HG03135 (cell line): ENCODE results near the gene CEND1.
A peak's percentile ranks its signal among the peaks of the same experiment; 100 is the strongest.

Experiments
- ATAC-seq: cut with Tn5 transposase; IDR thresholded peaks from one replicate; pipeline ENCODE4 v1.9.1; 2021; ENCODE audit warnings: mild to moderate bottlenecking, moderate library complexity; ENCODE audit not compliant: unreplicated experiment

The CEND1 gene

DNA sequence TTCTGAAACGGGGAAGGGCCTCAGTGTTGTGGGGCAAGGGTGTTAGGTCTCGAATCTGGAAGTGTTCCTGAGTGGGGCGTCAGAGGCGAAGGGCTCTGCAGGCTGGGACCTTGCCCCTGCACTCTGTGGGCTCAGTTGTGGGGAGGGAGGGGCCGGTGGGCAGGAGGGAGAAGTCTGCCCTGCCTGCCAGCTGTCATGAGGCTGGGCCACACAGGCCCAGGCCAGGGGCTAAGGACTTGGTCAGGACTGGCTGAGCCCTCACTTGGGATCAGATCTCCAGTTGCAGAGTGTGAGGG lies 38.0 kb upstream of the CEND1 start, which contains the start of gene CRACR2B:
CRACR2B (plus strand) TSS at position 23 of the 296 bp plus-strand sequence. CDS start 689 bp downstream, outside the sequence.
- no peak for ATAC-seq

DNA sequence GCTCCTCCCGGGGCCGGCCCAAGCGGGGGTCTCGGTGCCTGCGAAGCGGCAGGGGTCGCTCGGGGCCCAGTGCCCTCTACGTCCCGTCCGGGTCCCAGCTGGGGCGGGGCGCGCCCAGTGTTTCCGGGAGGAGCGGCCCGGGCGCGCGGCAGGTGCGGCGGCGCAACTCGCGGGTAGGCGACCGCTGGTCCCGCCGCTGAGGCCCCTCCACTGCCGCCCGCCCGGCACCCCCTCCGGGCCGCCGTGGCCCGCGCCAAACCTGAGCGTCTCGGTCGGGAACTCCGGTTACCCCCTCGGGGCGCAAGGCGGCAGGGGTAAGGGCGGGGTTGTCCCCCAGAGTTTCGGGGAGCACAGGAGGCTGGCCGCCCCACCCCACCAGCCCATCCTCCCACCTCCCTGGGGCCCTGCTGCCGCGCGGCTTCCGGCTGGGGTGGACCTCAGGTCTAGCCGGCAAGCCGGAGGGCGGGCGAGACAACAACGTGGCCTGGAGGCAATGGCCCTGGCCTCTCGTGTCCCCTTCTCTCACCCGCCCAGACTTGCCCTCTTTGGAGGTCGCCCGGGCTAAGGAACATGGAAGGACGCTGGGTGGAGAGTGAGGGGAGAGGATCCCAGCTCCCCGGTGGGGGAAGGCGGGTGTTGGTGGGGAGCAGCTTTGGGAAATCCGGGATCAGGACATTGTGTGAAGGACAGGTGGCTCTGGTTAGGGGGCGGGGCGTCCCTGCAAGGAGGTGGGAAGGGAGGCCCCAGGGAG lies 37.4 kb upstream of the CEND1 start:
- ATAC-seq = peak; percentile 39

DNA sequence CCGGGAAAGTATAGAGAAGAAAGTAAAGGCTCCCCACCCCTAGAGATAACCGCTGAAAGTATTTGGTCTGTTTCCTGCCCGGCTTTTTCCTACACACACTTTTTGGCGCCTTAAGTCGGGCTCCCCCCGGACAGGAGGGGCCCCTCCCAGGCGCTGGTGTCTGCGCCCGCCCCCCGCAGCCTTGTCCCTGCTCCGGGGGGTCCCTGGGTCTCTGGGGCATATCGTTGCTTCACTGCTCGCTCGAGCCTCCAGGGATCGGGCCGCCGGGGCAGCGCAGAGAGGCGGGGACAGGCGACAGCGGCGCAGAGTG lies 36.9 kb upstream of the CEND1 start:
- ATAC-seq = peak; percentile 3

DNA sequence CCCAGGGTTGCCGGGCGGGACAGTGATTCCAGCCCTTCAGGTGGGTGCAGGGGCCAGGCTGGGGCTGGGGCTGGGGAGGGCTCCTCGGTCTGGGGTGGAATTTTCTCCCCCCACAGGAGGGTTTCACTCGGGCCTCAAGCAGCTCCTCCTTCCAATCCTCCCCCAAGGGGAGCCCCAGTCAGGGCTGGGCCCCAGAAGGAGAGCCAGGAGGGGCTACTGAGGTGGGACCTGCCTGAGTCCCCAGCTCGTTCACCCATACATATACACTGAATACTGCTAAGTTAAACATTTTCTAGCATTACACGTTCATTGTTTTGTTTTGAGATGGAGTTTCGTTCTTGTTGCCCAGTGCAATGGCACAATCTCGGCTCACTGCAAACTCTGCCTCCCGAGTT lies 36.3 kb upstream of the CEND1 start:
- no peak for ATAC-seq

DNA sequence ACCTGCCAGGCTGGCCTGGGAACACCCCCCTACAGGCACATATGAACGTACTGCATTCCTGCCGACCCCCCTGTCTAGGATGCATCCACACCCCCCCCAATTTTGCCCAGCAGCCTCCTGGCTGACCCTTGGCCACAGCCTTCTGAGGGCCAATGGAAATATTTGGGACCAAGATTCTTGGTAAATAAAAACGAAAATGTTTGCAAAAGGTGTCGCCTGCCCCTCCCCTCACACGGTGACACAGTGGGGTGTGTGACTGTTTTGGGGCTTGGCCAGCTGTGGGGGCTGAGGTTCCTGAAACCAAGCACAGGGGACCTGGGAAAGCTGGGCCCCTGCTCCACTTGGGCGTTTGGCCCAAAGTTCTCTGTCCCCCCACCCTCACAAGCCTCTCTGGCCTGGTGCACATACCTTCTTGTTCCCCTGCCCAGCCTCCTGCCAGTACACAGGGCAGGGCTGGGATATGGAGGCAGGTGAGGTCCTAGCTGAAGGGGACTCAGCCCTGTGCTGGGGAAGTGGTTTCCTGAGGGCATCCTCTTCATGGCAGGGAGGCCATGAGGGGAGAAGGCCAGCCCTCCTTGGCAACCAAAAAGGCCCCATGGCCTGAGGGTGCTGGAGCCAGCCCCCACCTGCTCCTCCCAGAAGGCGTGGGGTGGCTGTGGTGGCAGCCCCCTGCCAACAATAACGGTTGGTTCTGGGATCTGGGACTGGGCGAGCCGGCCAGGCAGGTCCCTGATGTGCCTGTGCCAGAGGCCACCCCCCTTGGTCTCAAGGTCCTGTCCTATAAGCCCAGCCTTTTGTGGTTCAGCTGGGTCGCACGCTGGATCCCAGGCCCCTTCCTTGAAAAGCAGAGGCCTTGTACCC lies 35.7 kb upstream of the CEND1 start:
- ATAC-seq = no peak

DNA sequence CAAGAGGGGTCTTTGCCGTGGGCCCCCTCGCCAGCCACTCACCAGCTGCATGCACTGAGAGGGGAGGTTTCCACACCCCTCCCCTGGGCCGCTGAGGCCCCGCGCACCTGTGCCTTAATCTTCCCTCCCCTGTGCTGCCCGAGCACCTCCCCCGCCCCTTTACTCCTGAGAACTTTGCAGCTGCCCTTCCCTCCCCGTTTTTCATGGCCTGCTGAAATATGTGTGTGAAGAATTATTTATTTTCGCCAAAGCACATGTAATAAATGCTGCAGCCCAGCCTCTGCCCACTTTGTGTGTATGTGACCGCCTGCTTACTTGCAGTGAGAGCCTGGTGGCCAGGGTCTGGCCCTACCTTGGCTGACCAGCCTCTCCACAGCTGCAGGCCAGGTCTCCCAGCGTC lies 35.1 kb upstream of the CEND1 start:
- no peak for ATAC-seq

DNA sequence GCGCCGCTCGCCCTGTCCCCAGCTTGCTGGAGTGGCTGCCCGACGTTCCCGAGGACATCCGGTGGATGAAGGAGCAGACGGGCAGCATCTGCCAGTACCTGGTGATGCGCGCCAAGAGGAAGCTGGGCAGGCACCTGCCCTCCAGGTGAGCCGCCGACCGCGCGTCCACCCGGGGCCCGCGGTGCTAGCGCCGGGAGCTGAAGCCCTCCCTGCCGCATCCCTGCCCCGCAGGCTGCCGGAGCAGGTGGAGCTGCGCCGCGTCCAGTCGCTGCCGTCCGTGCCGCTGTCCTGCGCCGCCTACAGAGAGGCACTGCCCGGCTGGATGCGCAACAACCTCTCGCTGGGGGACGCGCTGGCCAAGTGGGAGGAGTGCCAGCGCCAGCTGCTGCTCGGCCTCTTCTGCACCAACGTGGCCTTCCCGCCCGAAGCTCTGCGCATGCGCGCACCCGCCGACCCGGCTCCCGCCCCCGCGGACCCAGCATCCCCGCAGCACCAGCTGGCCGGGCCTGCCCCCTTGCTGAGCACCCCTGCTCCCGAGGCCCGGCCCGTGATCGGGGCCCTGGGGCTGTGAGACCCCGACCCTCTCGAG lies 34.5 kb upstream of the CEND1 start:
- ATAC-seq = no peak

DNA sequence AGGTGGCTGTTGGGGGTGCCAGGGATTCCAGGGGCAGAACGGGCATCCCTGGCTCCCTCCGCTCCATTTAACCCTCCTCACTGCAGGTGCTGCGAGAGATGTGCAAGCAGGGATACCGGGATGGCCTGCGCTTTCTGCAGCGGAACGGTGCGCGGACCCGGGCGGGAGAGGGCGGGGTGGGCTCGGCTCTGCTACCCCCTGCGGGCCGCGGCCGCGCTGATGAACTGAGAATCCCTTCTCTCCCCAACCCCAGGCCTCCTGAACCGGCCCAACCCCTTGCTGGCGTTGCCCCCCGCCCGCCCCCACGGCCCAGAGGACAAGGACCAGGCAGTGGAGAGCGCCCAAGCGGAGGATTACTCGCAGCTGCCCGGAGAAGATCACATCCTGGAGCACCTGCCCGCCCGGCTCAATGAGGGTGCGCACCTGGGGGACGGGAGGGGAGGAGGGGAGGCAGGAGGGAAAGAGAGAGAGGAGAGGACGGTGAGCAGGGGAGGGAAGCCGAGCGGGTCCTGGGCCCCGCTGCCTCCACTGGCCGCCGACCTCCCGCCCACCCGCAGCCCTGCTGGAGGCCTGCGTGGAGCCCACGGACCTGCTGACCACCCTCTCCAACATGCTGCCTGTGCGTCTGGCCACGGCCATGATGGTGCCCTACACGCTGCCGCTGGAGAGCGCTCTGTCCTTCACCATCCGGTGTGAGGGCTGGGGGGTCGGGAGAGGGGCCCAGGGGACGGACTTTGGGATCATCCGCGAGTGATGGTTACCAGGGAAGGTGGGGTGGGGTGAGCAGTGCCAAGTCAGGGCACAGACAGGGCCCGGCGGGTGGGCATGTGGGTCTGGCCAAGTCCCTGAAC lies 33.8 kb upstream of the CEND1 start:
- no peak for ATAC-seq

DNA sequence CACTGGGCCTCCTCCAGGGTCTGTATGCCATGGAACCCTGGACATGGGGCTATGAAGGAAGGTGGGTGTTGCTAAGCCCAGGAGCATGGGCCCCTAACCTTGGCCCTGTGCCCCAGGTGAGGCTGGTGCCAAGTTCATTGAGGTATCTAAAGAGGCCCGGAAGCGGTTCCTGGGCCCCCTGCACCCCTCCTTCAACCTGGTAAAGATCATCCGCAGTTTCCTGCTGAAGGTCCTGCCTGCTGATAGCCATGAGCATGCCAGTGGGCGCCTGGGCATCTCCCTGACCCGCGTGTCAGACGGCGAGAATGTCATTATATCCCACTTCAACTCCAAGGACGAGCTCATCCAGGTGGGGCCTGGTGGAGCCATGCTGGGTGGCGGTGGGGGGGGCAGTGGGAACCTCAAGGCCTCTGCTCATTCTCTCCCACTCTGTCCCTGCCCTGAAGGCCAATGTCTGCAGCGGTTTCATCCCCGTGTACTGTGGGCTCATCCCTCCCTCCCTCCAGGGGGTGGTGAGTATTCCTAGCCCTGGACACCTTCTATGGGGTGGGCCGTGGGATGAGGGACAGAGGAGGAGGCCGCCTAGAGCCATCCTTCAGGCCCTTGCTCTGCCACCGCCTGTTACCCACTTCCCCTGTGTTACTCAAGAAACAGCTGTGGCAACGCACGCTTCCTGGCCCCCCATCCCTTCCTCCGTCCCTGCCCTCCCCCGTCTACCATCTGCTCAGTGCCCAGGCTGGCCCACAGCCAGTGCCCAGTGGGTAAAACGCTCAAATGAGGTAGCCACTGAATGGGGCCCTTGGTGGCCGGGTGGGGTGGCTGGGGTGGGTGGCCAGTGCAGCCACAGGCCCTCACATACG lies 31.9 kb upstream of the CEND1 start:
- ATAC-seq = no peak

DNA sequence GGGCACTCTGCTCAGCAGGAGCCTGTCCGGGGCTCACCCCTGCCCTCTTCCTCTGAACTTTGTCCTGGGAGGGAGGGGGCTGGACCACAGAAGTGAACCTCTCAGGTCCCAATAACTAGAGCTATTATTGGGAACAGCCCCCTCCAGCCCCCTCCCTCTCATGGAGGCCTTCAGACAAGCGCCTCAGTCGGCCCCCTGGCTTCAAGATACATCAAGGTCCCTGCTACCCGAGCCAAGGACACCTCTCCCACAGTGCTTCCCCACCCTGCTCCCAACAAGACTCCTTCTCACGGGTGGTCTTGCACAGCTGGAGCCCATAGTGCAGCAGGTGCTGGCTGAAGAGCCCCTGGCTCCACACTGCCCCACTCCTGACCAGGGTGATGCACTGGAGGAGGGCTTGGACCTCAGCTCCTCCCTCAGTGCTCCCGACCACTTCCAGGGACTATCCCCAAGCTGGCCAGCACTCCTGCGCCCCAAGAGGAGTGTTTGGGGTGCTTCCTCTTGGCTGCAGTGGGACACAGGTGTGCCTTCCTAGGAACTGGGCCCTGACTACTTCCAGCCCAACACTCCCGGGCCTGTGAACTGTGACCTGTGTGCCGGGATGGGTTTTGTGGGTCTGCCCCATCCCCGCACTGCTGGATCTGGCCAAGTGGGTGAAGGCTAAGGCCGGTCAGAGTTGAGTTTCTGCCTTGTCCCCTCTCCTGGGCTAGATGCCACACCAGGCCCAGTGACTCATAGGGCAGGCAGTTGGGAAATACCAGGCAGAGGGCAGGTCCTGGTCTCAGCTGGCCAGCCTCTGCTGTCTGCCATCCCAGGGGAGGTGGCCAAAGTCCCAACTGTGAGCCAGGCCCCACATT lies 31.0 kb upstream of the CEND1 start:
- ATAC-seq = no peak

DNA sequence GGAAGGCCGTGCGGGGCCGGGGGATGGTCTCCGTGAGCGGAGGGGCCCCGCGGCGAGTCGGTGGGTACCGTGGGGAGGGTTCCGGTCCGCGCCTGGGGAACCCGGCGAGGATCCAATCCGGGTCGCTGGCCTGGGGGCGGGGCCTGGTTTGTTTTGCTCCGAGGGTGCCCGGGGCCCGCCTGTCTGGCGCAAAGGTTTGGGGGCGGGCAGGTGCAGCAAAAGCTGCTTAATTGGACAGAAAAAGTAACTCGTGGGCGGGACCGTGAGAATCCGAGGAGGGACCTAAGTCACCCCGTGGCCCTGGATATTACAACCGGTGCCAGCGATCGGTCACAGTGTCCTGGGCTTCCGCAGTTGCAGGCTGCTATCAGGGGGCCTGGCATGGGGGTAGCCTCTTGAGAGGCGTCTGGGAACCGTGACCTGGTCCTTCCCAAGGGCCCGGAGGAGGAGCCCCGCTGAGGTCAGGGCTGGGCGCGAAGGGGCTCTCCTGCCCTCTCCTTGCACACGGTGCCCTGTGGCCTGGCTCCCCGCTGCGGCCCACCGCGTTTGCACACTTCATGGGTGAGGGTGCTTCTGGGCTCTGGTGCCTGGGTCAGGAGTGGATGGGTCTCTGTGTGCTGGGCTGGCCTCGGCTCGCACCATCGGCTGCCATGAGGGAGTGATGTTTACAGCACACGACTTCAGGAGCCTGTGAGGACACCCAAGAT lies 30.2 kb upstream of the CEND1 start:
- ATAC-seq = peak; percentile 56

DNA sequence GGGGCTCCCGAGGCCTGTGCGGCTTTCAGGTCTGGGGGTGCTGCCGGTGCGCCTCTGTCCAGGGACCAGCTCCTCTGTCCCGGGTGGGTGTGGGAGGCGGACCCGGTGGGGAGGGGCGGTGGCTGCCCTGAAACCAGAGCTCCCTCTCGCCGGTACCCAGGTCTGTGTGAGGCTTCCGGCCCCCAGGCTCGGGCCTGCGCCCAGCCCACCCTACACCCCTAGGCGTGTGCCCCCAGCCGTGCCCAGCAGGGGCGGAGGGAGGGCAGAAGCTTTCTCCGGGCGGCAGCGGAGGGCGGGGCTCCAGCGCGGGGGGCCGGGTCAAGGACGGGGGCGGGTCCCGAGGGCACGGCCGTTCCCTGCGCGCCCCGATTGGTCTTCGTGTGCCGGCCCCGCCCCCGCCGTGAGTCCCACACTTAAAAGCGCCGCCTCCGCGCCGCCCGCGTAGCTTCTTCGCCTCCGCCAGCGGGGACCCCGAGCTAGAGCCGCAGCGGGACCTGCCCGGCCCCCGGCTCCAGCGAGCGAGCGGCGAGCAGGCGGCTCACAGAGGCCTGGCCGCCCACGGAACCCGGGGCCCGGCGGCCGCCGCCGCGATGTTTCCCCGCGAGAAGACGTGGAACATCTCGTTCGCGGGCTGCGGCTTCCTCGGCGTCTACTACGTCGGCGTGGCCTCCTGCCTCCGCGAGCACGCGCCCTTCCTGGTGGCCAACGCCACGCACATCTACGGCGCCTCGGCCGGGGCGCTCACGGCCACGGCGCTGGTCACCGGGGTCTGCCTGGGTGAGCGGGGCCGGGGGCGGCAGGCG lies 29.4 kb upstream of the CEND1 start:
- peak; percentile 63 for ATAC-seq

DNA sequence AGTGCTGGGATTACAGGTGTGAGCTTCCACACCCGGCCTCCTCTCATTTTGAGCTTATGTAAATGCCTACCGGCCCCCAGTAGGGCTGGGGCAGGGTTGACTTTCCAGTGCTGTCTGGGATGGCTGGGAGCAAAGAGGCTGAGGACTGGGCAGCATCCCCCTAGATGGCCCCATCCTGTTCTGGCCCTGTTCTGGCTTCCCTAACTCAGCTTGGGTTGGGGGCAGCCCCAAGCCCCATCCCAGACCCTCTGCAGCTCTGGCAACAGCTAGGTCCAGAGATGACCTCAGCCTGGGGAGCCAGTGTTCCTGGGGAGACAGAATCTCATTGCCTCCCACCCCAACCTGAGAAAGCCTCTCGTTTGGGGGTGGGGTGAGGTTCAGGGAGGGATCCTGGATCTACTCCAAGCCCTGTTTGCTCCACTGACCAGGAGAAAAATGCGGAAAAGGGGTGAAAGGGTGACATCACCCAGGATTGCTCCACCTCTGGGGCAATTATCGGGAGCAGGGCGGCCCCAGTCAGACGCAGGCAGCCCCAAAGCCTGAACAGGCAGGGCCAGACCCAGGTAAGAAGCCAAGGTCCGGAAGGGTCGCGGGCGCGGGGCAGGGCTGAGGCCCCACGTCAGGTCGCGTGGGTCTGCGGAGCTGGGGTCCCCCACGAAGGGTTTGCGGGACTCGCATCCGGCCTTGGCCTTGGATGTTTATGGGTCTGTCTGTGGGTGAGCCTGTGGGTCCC lies 28.7 kb upstream of the CEND1 start, which contains the start of gene PNPLA2:
PNPLA2 (plus strand) TSS at position 519 of the 733 bp plus-strand sequence. CDS start 805 bp downstream, outside the sequence.
- ATAC-seq = peak; percentile 2

DNA sequence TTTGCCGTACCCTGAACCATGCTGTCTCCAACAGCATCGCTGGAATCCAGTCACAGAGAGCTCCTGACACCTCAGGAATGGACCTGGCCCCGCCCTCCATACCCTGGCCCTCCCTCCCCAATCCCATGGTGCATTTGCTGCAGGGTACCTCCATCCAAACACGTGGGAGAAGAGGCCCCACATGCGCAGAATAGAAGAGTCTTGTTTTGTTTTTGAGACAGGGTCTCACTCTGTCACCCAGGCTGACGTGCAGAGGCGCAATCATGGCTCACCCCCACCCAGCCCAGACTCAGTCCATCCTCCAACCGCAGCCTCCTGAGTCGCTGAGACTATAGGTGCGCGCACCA lies 26.5 kb upstream of the CEND1 start:
- no peak for ATAC-seq

DNA sequence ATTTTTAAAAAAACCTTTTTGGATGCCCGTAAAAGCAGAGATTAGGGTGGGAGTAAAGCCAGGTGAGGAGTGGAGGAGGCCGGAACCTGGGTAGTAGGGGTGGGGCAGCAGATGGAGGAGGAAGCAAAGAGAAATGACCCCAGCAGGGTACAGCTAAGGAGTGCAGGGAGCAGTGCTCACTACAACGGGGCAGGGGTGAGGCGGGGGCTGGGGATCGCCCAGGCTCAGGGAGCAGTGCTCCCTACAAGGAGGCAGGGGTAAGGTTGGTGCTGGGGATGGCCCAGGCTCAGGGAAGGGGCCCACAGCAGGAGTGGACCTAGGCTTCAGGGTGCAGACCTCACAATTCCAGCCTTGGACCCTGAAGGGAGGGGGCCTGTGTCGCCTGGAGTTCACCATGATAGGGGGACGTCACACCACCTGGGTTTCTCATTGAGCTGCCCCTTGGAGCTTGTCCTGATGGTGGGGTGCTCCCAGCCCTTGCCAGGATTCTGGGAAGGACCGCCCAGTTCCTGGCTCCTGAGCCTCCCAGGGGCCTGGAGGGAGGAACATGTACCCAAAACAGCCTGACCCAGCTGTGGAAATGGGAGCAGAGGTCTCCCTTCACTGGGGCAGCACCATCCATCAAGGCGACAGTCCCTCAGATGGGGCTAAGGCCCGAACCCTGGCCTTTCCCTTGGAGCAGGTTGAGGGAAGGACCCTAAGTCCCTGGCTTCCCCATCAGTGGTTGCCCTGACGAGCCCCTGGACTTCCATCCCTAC lies 26.0 kb upstream of the CEND1 start:
- ATAC-seq = no peak

DNA sequence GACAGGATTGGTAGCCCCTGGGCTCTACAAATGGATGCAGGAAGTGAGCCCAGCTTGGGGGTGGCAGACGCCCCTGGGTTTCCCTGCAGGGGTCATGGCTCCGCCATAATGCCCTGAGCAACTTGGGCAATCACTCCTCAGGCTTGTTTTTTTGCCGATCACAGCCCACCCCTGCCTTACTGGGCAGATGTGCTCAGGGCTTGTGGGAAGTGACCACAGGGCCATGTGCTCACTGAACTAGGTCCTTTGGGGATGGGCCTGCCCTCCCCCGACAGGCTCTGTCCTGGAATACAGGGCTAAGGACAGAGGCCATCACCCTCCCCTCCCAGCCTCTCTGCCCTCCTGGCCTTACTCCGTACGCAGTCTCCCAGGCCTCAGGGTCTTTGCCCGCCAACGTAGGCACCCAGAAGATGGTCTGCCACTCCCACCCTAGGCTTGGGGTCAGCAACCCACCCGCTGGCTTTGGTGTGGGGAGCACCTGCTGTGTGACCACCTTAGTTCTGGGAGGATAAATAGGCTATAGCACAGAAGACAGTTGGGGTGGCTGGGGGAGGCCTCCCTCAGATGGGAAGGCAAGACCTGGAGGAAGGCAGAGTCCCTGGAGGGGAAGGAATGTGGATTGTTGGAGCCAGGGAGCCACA lies 23.7 kb upstream of the CEND1 start:
- ATAC-seq = no peak
